SH-SY5Y (cell line): Measurements from ENCODE around the gene HS3ST2.

Experiments used
- GATA2 ChIP-seq: IDR thresholded peaks from 2 replicates; pipeline ENCODE4 v1.6.1; 2011; ENCODE audit warnings: mild to moderate bottlenecking, low read depth, low read length
- GATA3 ChIP-seq: IDR thresholded peaks from 2 replicates; pipeline ENCODE4 v1.6.1; 2011; ENCODE audit warnings: low read depth, mild to moderate bottlenecking, low read length, moderate library complexity

Gene HS3ST2

GRCh38 chr16:22849517-22849916 lies 35.6 kb downstream of the HS3ST2 start:
- TF ChIP-seq GATA3, result no peak
- no peak for TF ChIP-seq GATA2

DNA sequence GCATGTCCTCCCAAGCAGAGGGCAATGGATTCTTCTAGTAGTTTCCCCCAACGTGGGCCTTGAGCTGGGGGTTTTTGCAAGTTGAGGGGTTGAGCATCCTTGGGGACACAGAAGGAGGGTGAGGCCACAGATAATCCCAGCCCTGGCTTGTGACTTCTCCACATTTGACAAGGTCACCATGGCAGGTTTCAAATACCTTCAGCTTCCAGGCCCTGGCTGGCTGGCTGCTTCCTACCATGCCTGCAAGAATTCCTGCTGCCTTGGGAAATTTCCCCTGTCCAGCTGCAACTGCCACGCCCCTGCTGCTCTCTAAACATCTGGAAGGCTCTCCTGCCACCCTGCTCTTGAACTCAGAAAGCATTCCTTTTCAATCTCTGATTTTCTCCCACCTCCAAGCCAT lies 41.3 kb downstream of the HS3ST2 start:
- TF ChIP-seq GATA3 (no peak), GATA2 (no peak)

DNA sequence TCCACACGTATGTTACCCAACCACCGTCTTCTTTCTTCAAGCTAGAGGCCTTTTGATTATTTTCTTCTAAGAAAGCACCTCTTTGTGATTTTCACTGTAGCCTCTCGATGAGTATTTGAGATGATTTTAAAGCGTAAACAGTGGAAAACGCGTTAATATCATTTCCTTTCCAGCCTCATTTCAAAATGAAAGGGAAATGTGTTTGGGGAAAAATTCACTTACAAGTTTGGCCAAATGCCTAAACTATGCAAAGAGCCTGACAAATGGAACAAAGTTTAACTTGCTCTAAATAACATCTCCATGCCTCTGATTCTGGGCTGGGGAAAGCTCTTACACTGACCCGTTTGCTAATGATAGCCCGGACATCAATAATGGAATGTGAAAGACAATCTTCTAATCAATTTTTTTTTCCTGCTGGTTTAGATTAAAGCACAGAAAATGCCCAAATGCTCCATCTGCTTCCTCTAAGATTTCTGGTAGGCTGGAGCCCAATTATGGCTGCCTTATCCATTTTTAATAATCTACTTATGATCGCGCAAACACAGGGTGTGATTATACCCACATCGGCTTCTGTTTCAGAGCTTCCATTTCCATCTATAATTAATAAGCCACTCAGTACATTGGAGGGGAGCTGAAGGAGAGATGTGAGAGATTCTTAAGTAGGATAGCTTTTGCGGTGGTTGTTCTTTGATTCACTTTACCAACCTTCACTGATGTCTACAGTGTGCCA lies 43.5 kb downstream of the HS3ST2 start:
- TF ChIP-seq GATA2 (no peak), GATA3 (no peak)

- TF ChIP-seq GATA3, result no peak
- no peak for TF ChIP-seq GATA2
Observed at GRCh38 chr16:22859925-22860324, 46.0 kb downstream of the HS3ST2 start.

- TF ChIP-seq GATA2 (no peak), GATA3 (no peak)
Observed at GRCh38 chr16:22861580-22861979, 47.6 kb downstream of the HS3ST2 start.

GRCh38 chr16:22862046-22862445 lies 48.1 kb downstream of the HS3ST2 start:
- TF ChIP-seq GATA3, result no peak
- no peak for TF ChIP-seq GATA2

DNA sequence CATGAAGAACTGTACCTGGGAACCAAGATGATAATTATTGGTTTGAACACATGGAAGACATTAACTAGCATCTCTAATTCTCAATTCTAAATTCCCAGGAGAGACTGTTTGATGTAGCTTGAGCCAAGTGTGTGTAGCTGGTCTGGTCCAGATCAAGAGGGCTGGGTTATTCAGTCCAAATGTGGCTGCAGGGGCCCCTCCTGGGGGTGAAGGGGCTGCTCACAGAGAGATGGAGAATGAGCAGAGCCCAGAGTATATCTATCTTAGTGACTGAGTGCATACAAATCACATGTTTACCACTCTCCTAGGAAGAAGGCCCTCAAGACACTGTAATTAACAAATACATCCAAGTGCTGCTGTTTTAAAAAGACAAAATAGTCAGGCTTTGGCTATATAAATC lies 50.4 kb downstream of the HS3ST2 start:
- TF ChIP-seq GATA2, result no peak
- no peak for TF ChIP-seq GATA3

GRCh38 chr16:22868593-22869224 lies 54.7 kb downstream of the HS3ST2 start:
- TF ChIP-seq GATA3 (no peak), GATA2 (no peak)

GRCh38 chr16:22871861-22872260 lies 57.9 kb downstream of the HS3ST2 start:
- TF ChIP-seq GATA3 (no peak), GATA2 (no peak)

GRCh38 chr16:22874394-22874793 lies 60.4 kb downstream of the HS3ST2 start:
- TF ChIP-seq GATA2 (no peak), GATA3 (no peak)

- TF ChIP-seq GATA3 (no peak), GATA2 (no peak)
Observed at GRCh38 chr16:22878955-22879354, 65.0 kb downstream of the HS3ST2 start.

GRCh38 chr16:22879466-22879865 lies 65.5 kb downstream of the HS3ST2 start:
- TF ChIP-seq GATA2 (no peak), GATA3 (no peak)

DNA sequence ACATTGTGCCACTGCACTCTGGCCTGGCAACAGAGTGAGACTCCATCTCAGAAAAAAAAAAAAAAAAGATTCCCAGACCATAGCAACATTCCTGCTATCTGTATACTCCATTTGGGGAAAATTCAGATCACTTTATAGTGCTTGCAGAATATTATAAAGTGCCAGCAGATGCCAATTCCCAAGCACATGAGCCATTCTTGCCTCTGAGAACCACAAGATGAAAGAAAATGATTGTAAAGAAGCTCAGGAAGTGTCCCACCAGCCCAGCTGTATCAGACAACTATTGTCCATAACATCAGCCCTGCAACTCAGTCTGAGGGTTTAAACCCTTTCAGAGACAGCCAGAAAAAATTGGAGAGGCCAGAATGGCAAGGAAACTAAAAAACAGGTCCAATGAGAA lies 69.0 kb downstream of the HS3ST2 start:
- no peak for TF ChIP-seq GATA2
- TF ChIP-seq GATA3, result no peak

GRCh38 chr16:22885951-22886350 lies 72.0 kb downstream of the HS3ST2 start:
- no peak for TF ChIP-seq GATA2
- no peak for TF ChIP-seq GATA3

DNA sequence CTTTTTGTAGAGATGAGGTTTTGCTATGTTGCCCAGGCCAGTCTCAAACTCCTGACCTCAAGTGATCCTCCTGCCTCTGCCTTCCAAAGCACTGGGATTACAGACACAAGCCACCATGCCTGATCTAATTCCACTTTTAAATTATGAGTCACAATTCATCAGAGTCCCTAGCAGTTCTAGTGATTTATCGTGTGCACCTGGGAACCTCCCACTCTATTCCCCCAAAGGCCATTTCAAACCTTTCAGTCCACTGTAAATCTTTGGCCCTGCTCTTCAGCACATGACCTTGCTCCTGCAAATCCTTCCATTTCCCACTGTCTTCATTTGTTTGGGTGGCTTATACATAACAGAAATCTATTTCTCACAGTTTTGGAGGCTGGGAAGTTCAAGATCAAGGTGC lies 73.0 kb downstream of the HS3ST2 start:
- TF ChIP-seq GATA2, result no peak
- no peak for TF ChIP-seq GATA3

- TF ChIP-seq GATA2 (no peak), GATA3 (no peak)
Observed at GRCh38 chr16:22887445-22887844, 73.5 kb downstream of the HS3ST2 start.
